HG02623 (cell line): ENCODE measurements around the gene PROB1.

Experiments
- ATAC-seq: cut with Tn5 transposase; IDR thresholded peaks from one replicate; pipeline ENCODE4 v1.9.1; 2021; ENCODE audit warnings: moderate library complexity; ENCODE audit not compliant: unreplicated experiment

PROB1 gene

GRCh38 chr5:139343476-139343875 is 51.4 kb downstream of the PROB1 start:
- no peak for ATAC-seq

- ATAC-seq: peak; percentile 42
Measured at GRCh38 chr5:139342423-139342723, 52.5 kb downstream of the PROB1 start.

- peak; percentile 88 for ATAC-seq
Measured at GRCh38 chr5:139341689-139342422, 53.0 kb downstream of the PROB1 start, which contains the start of gene PAIP2. Gene PAIP2, plus strand, starts transcription at chr5:139341854. Its CDS starts 21,931 bp downstream, at chr5:139363785.

- no peak for ATAC-seq
Measured at GRCh38 chr5:139341187-139341688, 53.7 kb downstream of the PROB1 start.
